Putamen (tissue), 1 donor: ENCODE measurements around the gene ECSIT.
"Not testable (repeated sequence)": the region's sequence is repeated elsewhere in the genome, so short reads cannot be mapped to it uniquely, and the experiment has no call there.

ENCODE experiments used
- DNase-seq: peaks from one replicate; pipeline ENCODE4 v3.0.0-alpha.2; 2016; ENCODE audit warnings: low spot score

The ECSIT gene, protein sequence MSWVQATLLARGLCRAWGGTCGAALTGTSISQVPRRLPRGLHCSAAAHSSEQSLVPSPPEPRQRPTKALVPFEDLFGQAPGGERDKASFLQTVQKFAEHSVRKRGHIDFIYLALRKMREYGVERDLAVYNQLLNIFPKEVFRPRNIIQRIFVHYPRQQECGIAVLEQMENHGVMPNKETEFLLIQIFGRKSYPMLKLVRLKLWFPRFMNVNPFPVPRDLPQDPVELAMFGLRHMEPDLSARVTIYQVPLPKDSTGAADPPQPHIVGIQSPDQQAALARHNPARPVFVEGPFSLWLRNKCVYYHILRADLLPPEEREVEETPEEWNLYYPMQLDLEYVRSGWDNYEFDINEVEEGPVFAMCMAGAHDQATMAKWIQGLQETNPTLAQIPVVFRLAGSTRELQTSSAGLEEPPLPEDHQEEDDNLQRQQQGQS

GRCh38 chr19:11528551-11529341, at the start of gene ECSIT:
Gene ECSIT, minus strand, starts transcription at chr19:11529134. Its CDS starts 9,964 bp downstream, at chr19:11519170.
- peak; percentile 98 for DNase-seq

GRCh38 chr19:11577451-11578257, 48.7 kb upstream of the ECSIT start, which contains the start of gene ACP5:
Gene ACP5, minus strand, starts transcription at chr19:11577645. Its CDS starts 328 bp downstream, at chr19:11577317.
- DNase-seq, result no peak

GRCh38 chr19:11576227-11576626, 47.3 kb upstream of the ECSIT start:
- DNase-seq, result no peak

- DNase-seq, result no peak
Observed at GRCh38 chr19:11574689-11575088, 45.8 kb upstream of the ECSIT start.

DNA sequence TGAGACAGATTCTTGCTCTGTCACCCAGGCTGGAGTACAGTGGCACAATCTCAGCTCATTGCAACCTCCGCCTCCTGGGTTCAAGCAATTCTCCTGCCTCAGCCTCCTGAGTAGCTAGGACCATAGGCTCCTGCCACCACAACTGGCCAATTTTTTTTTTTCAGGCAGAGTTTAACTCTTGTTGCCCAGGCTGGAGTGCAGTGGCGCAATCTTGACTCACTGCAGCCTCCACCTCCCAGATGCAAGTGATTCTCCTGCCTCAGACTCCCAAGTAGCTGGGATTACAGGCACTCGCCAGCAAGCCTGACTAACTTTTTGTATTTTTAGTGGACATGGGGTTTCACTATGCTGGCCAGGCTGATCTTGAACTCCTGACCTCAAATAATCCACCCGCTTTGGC, 44.8 kb upstream of the ECSIT start:
- not testable (repeated sequence) for DNase-seq

DNA sequence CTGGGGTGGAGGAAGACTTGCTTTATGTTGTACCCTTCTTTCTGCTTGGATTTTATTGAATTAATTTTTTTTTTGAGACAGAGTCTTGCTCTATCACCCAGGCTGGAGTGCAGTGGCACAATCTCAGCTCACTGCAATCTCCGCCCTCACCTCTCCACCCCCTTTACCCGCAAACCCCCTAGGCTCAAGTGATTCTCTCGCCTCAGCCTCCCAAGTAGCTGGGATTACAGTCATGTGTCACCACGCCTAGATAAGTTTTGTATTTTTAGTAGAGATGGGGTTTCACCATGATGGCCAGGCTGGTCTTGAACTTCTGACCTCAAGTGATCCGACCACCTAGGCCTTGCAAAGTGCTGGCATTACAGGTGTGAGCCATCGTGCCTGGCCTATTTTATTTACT, 44.4 kb upstream of the ECSIT start:
- not testable (repeated sequence) for DNase-seq

DNA sequence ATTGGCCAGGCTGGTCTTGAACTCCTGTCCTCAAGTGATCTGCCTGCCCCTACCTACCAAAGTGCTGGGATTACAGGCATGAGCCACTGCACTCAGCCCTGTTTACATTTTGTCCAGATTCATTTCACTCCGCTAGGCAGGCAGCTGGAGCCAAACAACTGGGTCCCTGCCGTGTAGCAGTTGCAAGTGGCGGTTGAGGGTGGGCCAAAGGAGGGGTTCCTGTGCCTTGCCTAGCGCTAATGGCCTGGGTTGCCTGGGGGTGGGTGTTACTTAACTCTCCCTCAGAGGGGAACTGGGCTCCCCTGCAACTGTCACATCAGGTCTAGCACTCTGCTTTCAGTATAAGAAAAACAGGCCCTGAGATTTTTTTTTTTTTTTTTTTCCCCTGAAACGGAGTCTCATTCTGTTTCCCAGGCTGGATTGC, 41.1 kb upstream of the ECSIT start:
- no peak for DNase-seq

- no peak for DNase-seq
Observed at GRCh38 chr19:11566164-11566563, 37.2 kb upstream of the ECSIT start.

DNA sequence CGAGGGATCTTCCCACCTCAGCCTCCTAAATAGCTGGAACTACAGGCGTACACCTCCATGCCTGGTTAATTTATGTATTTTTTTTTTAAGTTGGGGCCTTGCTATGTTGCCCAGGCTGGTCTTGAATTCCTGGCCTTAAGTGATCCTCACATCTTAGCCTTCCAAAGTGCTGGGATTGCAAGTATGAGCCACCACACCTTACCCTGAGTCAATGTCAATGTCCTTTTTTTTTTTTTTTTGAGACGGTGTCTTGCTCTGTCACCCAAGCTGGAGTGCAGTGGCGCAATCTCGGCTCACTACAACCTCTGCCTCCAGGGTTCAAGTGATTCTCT, 36.7 kb upstream of the ECSIT start:
- not testable (repeated sequence) for DNase-seq

GRCh38 chr19:11564082-11564807, 35.3 kb upstream of the ECSIT start:
- not testable (repeated sequence) for DNase-seq

DNA sequence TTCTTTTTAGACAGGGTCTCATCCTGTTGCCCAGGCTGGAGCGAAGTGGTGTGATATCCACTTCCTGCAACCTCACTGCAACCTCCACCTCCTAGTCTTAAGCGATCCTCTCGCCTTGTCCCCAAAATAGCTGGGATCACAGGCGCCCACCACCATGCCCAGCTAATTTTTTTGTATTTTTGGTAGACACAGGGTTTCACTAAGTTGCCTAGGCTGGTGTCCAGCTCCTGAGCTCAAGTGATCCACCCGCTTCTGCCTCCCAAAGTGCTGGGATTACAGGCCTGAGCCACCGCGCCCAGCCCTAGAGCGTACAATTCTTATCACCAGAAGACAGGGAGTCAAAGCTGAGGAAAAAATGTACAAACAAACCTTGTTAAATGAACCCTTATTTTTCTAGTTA, 34.6 kb upstream of the ECSIT start:
- no peak for DNase-seq

DNA sequence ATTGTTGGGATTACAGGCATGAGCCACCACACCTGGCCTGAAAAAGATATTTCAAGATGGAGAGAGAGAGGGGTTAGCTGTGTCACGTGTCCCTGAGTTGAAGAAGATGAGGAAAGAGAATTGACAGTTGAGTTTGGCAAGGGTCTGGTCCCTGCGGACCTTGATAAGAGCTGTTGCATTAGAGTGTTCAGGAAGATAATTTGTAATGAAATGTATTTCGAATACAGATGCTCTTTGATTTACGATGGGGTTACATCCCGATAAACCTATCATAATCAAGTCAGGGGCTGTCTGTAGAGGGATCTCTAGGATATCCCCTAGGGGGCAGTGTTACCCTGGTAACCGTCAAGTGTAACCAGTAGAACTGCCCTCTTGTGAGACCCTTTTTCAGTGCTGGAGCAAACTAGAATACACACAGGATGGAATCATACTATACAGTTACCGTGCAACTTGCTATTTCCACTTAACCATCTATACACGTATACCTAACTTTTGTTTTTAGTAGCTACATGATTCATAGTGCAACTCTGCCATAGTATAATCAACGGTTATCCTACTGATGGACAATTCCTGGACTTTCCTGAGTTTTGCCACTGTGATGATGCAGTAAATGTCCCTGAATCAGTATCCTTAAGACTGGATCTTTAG, 31.6 kb upstream of the ECSIT start:
- DNase-seq, result peak; percentile 64

DNA sequence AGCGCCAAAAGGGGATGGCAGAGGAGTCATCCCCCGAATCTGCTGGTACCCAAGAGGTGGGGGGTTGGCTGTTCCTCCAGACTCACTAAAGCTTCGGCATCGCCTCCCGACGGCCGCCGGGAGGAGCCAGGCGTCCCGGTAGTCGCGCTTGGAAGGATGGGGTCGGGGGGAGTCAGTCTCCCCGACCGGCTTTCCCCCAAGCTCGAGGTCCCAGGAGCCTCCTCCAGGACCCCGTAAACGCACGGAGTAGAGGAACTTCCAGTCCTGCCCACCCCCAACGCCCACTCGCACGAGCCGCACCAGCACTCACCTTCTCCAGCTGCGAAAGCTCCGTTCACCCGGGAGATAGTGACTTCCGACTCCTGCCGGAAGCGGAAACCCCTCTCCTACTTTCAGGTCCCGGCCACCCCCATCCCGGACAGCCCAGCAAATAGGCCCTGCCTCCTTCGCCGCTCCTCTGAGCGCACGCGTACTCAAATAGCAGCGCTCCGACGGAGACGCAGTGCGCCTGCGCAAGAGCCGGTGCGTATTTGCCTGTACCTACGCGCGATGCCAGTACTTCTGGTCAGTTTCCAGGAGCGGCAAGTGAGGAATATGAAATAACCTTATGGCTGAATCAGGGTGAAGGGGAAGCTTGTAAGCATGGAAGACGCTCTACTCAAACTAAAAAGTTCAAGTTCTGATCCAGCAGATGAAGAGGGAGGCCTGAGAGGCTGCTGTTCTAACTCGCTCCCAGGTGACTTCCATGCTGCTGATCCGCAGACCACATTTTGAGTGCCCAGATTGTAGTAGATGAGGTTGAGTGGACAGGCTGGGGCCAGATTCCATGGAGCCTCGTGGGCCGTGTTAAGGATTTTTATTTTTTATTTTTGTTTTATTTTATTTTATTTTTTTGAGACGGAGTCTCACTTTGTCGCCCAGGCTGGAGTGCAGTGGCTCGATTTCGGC, 30.2 kb upstream of the ECSIT start, which contains the start of gene ELOF1:
ELOF1 (minus strand) TSS at position 350 of the 948 bp plus-strand sequence. CDS start 4,883 bp downstream, outside the sequence.
- DNase-seq, result peak; percentile 99

DNA sequence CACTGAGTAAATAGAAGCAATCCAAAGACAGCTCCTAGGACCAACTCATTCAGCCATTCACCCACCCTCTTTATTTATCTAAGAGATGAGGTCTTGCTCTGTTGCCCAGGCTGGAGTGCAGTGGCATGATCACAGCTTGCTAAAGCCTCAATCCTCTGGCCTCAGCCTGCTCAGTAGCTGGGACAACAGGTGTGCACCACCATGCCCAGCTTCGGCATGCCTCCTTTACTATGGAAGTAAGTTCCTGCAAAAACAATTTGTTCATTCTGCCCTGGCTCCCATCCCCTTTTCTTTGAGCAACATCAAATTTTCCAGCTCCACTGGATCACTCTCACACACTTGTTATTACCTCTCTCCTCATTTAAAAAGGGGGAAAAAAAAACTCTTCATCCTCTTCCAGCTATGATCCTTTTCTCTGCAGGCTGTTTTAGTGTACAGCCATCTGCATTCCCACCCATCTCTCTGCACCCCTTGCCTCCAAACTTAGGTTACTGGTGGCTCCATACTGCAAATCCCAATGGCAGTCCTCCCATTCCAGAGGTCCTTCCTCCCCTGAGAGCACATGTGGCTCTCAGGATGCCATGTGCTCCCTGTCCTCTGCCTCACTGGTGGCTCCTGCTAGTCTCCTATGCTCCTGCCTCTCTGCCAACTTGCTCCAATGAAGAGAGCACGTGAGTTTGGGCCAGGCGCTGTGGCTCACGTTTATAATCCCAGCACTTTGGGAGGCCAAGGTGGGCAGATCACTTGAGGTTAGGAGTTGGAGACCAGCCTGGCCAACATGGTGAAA, 27.9 kb upstream of the ECSIT start:
- no peak for DNase-seq

GRCh38 chr19:11555246-11555645, 26.3 kb upstream of the ECSIT start:
- DNase-seq, result peak; percentile 24

DNA sequence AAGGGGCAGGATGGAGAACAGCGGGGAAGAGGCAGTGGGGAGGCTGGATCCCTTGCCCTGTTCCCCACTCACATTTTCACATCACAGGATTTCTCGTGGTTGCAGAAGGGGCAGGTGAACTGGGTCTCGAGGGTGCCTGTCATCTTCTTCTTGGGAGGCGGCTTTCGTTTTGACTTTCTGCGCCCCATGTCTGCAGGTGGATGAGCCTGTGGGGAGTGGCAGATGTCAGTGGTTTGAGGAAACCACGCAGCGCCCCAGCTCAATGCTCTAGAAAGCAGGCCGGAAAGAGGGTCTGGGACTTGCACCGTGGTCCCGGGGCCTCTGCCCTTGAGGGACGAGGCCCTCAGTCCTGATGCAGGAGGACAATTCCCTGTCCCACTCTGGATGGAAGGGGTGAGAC, 25.2 kb upstream of the ECSIT start:
- DNase-seq, result no peak

- DNase-seq, result no peak
Observed at GRCh38 chr19:11552666-11553372, 23.9 kb upstream of the ECSIT start.

- no peak for DNase-seq
Observed at GRCh38 chr19:11551603-11552235, 22.8 kb upstream of the ECSIT start.
